Germinal center (tissue), 1 donor: ENCODE results near the gene SUN2.
A peak's percentile ranks its signal among the peaks of the same experiment; 100 is the strongest.

Source experiments
- DNase-seq: peaks from one replicate; pipeline ENCODE4 v3.0.0; 2012; ENCODE audit warnings: mixed read lengths, low spot score

The SUN2 gene

DNA sequence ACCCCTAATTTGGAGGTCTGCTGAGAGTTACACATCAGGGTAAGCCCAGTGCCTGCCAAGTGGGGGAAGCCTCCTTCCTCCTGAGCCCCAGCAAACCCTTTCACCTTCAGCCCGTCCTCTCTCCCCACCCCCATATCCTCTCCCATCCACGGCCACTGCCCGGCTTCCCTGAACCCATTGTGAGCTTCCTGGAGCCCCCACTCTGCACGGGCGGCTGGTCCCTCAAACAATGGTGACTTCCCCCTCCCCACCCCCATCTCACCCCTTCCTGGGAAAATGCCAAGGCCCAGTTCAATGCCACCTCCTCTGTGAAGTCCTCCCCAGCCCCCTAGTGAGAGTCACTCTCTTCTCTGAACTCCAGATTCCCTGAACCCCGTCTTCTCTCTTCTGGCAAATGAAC lies 20.3 kb upstream of the SUN2 start:
- DNase-seq = no peak

DNA sequence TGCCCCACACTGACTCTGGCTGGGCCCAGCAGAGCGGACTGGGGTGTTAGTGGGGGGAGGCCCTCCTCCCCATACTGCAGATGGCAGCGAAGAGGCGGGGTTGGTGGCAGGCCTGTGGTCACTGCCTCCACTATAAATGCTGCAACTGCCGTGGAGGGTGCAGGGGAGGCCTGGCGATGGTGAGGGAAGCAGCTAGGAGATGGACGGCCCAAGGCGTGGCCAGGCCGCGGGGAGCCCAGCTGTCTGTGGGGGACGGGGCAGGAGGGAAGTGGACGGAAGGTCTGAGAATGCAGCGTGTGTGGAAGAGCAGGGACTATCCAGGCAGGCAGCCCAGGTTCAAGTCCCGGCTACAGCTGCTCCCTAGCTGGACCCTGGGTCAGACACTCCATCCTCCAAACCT lies 19.9 kb upstream of the SUN2 start:
- no peak for DNase-seq

DNA sequence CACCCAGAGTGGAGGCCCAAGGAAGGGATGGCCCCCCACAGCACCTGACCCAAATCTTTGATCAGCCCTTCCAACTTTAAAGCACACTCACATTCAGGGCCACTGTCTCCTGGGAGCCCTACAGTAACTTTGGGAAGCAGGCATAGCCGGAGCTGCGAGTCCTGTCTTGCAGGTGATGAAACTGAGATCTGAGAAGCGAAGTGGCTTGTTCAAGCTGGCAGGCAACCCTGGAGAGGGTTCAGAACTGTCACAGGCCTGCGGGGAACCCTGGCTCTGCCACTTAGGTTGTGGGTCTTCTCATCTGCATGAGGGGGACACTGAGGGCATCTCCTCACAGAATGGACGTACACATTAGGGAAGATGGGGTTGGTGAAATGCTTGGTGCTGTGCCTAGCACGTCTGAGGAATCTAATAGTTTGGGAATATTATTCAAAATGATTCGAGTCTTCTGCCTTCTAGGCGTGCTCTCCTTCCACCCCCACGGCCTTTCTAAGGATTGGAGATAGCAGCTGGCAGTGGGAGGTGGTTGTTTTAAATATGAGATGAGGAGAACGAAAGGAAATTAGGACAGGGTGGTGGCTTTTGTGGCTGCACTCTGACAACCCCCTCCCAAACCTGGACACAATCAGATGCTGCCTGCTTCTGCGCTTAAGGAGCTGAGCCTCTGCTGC lies 18.8 kb upstream of the SUN2 start:
- DNase-seq = no peak

DNA sequence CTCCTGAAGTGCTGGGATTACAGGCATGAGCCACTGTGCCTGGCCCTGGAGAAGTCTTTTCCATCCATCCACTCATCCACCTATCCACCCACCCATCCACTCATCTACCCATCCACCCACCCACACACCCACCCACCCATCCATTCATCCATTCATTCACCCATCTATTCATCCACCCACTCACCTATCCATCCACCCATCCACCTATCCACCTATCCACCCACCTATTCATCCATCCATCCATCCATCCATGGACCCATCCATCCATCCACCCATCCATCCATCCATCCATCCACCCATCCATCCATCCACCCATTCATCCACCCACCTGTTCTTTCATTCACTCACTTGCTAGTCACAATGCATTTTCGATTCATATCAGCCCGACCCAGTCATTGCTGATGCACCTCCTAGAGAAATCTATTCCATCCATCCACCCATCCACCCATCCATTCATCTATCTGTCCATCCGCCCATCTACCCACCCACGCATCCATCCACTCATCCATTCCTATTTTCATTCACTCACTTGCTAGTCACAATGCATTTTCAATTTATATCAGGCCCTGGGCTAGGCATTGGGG lies 17.7 kb upstream of the SUN2 start:
- DNase-seq = no peak

DNA sequence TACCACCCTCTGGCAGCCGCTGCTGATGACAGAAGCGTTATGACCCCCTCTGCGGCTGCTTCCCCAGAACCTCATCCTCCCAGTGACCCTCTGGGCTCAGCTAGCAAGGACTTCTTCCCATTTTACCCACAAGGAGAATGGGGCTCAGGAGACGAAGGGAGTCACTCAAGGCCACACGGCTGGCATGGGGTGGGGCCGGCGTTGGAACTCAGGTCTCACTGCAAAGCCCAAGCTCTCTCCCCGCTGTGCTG lies 16.8 kb upstream of the SUN2 start:
- DNase-seq = no peak

DNA sequence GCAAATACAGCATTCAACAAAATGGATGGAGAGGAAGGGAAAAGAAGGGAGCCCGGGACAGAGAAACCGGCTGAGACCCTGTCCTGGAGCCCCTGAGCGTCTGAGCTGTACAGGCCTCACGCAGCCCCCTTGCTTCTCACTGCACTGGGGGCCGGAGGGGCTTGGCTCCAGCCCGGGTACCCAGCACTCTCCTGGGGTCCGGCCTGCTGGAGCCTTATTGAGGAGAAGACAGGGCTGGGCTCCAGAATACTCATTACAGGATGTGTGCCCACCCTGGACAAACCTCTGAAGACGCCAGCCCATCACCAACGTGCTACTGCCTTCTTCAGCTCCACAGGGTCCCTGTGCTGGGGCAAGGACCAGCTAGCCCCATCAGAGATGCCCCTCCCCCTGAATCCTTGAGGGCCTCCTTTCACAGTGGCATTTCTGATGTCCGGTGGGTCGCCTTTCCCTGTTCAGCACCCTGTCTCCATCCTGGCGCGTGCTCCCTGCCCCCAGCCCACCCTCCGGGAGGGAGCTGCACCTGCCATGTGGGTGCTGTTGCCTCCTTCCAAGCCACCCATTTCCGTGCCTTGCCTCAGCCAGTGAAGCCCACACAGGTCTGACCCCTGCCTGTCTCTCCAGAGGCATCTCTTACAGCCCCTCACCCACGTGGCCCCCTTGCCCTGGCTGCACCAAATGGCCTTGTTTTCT lies 14.6 kb upstream of the SUN2 start:
- no peak for DNase-seq

DNA sequence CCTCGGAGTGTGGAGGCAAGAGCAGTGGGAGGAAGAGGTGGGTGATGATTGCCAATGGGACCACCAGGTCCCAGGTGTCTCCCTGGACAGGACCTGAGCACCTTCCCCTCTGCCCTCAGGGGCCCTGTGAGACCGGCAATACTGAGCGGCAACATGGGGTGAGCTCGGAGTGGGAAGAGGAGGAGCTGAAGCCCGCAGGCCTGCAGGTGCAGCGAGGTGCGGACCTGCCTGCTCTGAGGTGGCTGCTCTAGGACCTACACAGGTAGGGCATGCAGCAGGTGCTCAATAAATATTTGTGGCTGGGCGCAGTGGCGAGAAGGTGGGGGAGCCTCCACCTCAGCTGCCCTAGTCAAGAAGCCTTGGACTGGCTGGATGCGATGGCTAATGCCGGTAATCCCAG lies 12.2 kb upstream of the SUN2 start:
- no peak for DNase-seq

DNA sequence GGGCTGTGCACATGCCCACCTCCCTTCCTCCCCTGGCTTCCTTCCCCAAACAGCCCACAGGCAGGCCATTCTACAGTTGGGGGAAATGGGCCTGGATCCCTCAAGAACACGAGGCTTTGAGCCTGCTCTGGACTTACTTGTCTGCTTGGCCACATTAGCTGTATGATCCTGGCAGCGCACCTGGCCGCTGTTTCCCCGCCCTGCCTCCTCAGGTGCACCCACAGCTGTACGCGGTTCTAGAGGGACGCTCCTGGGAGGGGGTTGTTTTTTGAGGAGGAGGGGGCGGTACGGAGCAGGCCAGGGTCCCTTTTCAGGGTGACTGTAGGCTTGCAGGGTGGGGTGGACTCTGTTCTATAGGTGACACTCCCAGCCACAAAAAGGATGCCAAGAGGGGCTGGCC lies 11.5 kb upstream of the SUN2 start:
- DNase-seq = no peak

DNA sequence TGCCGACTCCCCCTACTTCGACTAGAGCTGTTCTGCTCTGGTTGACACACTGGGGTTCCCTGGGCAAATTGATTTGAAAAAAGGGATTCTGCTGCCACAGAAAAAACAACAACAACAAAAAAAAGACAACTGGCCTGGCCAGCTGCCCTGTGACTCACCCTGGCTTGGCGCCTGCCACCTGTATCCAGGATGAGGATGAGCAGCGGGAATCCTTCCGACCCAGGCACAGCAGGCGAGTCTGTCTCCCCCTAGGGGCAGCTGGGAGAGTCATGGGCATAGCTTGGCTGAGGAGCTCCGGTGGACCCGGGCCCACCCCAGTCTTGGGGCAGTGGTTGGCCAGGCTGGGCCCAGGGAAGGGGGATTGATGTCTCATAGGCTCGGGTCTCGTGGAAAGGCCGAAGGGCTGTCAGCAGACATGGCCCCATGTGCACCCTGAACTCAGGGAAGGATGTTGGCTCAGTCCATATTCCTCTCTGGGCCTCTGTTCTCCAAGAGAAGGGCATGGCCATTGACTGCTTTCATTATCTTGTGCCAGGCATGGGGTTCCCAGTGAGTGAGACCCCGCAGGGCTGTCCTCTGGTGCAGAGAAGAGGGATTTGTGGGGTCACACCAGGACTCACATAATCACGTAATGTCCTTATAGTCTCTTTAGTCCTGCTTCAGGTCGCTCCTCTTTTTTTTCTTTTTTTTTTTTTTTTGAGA lies 10.4 kb upstream of the SUN2 start:
- peak; percentile 42 for DNase-seq

DNA sequence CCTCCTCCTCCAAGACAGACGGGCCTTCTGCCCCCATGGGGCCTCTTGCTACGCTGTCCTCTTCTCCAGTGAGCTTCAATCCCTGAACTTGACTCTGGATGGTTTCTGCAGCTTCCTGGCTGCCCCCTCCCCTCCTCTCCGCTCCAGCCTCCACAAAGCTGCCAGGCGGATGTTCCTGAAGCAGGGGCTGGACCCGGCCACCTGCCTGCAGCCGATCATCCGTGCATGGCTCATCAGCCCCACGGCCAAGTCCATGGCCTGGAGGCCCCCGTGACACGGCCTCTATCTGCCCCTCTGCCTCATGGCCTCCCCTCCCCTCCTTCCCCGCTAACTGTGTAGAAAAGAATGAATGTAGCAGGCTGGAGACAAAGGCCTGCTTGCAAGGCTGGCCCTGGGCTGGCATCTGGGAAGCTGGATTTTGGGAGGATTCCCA lies 6.8 kb upstream of the SUN2 start:
- DNase-seq = no peak

DNA sequence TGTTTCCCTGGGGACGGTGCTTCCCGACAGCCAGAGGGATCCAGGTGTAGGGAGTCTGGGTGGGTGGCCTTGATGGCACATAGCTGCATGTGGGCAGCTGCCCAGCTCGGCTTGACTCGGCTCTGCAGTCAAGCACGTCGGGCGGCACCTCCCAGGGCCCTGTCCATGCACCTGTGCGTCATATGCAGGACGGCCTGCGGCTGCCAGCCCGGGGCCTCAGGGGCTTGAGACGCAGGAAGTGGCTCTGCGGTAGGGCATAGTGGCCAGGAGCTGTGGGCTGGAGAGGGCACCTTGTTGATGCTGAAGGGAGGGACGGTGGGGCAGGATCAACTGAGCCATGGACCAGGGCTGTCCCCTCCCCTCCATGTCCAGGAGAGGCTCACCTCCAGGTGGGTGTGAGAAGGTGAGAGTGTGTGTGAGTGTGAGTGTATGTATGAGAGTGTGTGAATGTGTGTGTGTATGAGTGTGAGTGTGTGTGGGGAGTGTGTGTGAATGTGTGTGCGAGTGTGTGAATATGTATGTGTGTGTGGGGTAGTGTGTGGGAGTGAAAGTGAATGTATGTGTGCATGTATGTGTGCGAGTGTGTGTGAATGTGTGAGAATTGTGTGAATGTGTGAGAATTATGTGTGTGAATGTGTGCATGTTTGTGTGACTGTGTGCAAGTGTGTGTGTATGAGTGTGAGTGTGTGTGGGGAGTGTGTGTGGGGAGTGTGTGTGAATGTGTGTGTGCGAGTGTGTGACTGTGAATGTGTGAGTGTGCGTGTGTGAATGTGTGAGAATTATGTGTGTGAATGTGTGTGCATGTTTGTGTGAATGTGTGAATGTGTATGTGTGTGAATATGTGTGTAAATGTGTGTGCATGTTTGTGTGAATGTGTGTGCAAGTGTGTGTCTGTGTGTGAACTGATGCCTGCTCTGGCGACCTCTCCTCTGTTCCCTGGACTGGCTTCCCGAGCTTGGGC lies 5.7 kb upstream of the SUN2 start:
- no peak for DNase-seq

DNA sequence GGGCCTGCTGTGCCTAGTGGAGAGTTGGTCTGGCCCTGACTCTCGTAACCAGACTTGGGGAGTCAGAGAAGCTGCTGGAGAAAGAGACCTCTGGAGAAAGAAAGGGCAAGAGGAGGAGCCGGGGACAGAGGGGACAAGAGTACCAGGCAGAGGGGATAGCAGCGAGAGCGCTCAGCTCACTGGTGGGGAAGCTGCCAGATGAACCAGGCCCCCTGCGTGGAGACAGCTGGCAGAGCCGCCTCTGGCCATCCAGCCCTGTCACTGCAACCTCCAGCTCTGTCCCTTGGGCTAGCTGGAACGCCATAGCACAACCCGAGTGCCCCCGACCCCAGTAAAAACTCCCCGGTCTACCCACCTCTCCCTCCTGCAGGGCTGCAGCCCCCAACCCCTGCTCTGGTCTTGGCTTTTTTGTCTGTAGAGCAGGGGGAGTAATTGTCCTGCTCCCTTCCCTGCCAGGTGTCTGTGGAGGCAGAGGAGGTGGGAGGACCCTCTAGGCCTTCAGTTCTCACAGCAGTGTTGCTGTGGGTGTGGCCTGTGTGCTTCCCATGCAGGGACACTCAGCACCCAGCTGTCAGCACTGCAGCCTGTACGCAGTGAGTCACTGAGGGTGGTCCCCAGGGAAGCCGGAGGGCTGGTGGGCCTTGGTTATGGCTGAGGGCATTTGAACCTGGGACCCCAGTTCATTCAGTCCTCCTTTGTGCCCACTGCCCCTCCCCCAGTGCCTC lies 4.8 kb upstream of the SUN2 start:
- DNase-seq = no peak

DNA sequence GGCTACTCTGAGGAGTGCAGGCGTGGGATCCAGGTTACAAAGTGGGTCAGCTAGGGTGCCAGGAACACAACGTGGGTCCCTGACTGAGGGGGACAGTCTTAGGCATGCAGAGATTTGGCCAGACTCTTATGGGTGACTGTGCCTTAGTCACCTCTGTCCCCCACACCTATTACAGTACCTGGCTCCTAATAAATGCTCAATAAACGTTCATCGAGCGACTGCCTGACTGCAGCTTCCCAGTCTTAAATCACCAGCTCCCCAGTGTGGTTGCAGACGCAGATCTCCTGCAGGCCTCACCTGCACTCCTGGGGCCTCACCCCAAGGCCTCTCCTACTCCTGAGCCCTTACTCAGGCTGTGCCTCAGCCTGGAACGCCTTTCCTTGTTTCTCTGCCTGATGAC lies 3.2 kb upstream of the SUN2 start:
- DNase-seq = no peak

DNA sequence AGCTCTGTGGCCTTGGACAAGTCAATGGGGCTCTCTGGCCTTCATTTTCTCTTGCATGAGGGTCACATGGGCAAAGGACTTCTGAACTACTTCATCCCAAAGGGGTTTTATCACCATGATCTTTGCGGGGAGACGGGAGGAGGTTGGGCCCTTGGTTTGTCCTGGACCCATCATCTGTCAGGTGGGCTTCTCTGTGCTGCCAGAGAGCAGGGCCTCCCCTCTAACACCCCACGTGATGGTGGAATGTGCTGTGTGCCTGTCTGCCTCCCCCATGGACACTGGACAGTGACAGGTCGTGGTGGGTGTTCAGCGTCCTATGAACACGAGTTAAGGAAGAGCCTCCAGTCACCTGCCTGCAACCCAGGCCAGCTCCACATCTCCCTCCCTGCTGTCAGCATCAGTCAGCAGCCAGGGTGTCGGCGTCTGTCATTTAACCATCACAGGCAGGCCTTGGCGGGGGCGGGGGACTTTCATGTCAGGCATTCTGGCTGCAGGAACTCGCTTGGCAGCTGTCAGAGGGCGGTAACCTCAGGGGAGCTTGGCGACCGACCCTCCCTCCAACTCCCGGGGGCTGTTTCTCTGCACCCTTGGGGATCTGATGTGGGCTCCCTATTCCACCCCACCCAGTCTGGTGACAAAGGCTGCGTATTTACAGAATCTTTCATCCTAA lies 2.6 kb upstream of the SUN2 start:
- DNase-seq = no peak

DNA sequence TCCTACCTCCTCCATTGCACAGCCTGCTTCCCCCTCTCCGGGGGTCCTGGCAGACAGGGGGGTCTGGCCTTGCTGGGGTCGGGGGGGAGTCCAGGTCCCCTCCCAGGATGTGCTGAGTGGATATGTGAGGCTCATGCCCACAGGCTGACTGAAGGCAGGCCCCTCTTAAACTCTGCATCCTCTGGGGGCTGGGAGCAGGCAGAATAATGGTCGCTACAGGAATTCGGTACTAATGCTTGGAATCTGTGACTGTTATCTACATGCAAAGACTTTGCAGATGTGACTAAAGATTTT lies 1.6 kb upstream of the SUN2 start:
- DNase-seq = no peak

DNA sequence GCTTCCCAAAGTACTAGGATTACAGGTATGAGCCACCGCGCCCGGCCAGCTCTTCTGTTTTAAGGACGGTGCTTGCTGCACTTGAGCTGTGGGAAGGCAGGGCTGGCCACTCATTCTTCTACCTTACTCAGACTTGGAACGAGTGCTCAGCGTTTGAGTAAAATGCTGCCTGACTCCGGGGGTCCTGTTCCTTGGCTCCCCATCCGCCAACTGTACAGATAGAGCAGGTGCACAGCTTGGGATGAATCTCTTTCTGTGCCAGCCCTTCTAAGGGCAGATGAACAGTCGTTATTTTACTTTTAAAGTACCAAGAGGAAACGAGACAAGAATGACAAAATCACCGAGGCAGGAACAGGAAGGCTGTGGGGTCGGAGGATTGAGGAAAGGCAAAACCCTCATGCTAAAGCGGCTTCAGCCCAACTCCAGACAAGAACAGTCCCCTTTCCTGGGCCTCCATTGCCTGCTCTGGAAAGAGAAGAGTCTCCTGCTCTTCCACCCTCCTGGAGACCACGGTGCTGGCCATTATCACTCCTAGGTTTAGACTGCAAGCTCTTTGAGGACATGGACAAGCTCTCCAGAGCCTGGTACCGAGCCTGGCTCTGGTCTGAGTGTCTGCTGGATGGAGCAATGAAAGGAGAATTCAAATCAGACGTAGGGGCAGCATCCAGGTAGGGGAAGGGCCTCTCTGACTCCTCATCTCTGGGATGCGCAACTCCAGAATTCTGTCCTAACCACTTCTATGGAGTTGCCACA lies 1.1 kb upstream of the SUN2 start:
- DNase-seq = no peak

DNA sequence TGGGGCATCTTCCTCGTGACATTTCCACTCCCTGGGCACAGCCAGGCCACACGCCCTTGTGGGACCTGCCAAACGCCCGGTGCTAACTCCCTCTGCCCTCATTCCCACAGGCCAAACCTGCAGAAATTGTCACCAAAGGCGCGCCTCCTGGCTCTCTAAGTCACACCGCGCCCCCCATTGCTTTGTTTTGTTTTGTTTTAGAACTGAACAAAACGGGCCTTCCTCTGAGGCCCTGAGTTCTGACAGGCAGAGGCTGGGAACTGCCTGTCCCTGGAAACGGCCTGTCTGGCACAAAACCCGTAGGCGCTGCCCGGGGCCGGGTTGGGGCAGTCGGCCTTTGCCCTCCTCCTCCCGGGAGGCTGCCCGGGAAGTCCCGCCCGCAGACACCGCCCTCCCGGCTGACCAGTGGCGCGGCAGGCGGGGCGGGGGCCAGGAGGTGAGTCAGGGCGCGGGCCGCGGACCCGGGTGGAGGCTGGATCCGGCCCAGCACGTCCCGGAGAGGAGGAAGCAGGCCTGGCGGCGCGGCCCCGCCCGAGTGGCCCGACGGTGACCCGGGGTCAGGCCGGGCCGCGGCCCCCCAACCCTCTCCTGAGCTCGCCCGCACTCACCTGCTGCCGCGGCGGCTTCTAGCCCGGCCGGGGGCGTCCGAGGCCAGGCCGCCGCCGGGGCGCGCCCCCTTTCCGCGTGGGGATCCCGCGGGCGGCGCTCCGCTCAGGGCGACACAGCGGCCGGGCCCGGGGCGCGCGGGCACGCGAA lies 465 bp downstream of the SUN2 start:
- DNase-seq = peak; percentile 68

DNA sequence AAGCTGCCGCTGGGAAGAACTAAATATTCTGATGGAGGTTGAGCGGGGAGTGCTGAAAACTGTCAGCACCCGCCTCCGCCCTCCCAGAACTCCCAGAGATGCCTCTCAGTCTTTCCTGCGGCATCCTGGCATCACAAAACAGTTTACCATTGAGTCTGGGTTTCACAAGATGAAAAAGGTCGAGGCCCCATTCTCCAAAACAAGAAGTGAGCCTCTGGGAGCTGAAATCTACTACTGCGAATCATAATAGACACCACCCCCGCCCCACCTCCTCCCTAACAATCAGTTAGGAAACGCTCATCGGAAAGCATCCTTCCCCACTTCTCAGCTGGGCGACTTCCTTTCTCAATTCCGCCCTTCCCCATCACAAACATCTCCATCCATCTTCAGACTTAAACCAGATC lies 1.0 kb downstream of the SUN2 start:
- DNase-seq = peak; percentile 60

DNA sequence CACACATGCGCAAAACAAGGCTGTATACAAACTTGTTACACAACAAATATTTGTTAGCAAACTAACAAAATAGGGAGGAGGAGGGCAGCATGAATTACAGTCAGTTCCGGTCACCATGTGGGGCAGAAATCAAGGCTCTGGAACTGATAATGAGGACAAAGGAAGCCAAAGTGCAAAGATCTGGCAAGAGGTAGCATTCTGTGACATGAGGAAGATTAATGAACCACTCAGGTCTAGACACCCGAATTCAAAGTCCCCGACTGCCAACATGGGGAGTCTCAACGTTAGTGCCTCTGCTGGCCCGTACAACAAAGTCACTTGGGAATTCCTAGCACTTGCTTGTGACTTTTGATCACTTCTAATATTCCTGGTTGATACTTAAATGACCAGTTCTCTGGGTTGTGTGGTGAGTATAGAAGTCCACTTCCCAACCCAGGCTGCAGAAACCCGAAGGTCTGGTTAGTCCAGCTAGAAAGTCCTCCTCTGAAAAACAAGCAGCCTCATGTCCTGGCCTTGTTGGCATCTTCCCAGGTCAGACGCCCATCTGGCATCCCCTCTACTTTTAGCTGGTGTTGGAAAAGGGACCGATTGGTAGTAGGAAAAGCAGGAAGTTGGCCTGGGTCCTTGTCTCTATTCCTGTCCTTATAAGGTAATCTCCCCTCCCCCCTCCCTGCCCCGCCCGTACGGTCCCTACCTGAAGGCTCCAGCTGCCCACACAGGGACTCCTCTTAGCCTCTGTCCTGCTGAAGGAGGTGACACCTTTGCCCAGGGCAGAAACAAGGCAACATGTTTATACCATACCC lies 1.6 kb downstream of the SUN2 start:
- DNase-seq = no peak
